AG04449 (cell line): ENCODE measurements around the gene GTPBP6.

Experiments
- CTCF ChIA-PET: fragments of 350-600 bp; formaldehyde crosslinking; extraction: SDS; loops from one replicate; lab custom pipeline; 2021; ENCODE audit warnings: antibody characterized with exemption; lab: Yijun Ruan, JAX
- POLR2A ChIA-PET: fragments of 400-600, 350-600 bp; formaldehyde crosslinking; extraction: SDS; loops from one replicate; lab custom pipeline; 2020; ENCODE audit warnings: antibody characterized with exemption, inconsistent platforms; lab: Yijun Ruan, JAX
- DNase-seq: peaks from one replicate; pipeline ENCODE4 v3.0.0-alpha.2; 2010; ENCODE audit warnings: low read depth, low spot score
- H3K4me3 ChIP-seq: 2 replicates; pipeline ENCODE4 v1.5.1; 2011; ENCODE audit warnings: low read depth, mild to moderate bottlenecking, control low read depth, low read length
- CTCF ChIP-seq: IDR thresholded peaks from one replicate; pipeline ENCODE4 v1.5.1; 2011; ENCODE audit warnings: mild to moderate bottlenecking, moderate library complexity, low read length, control low read depth, inconsistent platforms; ENCODE audit not compliant: insufficient read depth; ENCODE audit errors: missing control alignments

GTPBP6 gene

DNA sequence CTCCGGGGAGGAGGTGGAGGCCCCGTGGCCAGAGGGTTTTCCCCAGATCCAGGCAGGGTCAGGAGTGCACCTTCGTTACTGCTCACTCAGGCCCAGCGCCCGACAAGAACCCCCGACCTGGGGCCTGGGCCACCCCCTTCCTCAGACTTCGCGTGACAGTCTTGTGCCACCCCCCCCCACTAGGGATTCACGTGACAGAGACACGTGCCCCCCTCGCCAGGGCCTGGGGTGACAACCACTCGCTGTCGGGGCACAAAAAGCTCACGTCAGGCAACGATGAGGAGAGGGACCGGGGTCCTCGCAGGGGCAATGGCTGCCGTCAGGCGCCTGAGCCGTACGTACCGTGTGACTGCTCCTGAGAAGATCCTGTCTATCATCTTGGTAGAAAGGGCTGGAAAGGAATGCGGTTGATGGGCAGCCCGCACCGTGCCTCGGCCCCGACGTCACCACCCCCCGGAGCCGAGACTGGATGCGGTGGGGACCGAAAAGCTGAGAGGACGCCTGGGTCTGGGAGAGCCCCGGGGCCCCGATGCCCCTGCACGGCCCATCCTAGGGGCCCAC lies 23.0 kb upstream of the GTPBP6 start:
- H3K4me3 ChIP-seq, result no peak overlapping the region
- ChIA-PET CTCF (no interaction called here), POLR2A (no interaction called here)
- TF ChIP-seq CTCF, result no peak
- DNase-seq, result no peak

DNA sequence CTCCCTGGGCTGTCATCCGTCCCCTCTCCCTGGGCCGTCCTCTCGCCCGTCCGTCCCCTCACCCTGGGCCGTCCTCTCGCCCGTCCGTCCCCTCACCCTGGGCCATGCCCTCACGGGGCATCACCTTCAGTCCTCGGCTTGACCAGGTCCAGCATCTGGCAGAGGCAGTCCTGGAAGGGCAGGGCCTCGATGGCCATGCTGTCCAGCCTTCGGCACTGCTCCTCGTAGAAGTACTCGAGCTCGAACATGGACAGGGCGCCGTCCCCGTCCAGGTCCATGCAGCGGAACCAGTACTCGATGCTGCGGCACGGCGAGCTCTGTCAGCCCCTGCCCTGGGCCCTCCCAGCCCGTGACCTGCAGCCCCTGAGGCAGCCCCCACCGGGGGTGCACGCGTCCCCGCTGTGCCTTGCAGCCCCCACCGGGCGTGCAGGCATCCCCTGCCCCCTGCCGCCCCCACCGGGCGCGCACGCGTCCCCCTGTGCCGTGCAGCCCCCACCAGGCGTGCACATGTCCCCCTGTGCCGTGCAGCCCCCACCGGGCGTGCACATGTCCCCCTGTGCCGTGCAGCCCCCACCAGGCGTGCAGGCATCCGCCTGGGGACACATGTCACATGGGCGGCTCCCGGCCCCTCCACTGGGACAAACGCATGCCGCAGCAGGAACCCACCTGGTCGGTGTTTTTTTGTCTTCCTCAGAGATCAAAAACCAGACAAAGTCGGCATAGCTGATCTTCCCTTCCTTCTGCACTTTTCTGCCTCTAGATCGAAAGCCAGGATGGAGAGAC lies 22.2 kb upstream of the GTPBP6 start:
- no peak for DNase-seq
- no peak for TF ChIP-seq CTCF
- ChIA-PET CTCF (no interaction called here), POLR2A (no interaction called here)
- H3K4me3 ChIP-seq, result no peak overlapping the region

- TF ChIP-seq CTCF, result no peak
- ChIA-PET CTCF (no interaction called here), POLR2A (no interaction called here)
- DNase-seq, result no peak
- H3K4me3 ChIP-seq, result no peak overlapping the region
Measured at GRCh38 chrX:340121-340520, 21.5 kb upstream of the GTPBP6 start.

DNA sequence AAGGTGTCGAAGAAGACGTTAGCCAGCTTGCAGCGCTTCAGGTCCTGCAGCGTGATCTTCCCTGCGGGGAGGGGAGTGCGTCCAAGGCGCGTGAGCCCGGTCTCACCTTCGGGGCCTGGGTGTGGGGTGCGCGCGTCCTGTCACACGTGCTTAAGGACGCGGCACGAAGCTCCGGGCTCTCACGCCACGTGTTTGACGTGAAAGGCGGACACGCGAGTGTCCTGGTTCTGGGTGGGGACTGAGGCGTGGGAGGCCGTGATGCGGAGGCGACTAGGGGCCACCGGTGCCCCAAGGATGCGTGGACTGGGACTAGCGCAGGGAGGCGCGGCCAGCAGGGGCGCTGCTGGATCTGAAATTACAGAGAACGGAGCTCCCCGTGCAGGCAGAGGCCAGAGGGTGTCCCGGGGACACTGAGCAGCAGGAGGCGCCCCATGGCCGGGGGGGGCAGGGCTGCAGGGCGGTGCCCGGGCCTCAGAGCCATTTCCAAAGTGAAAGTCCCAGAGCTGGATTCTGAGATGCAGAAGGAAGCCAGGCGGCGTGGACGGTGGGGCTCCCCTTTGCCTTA lies 20.3 kb upstream of the GTPBP6 start:
- no peak for TF ChIP-seq CTCF
- H3K4me3 ChIP-seq, result no peak overlapping the region
- CTCF ChIA-PET, result no interaction called here
- DNase-seq, result no peak
- POLR2A ChIA-PET, result no interaction called here

- ChIA-PET CTCF (no interaction called here), POLR2A (no interaction called here)
- TF ChIP-seq CTCF, result no peak
- H3K4me3 ChIP-seq, result no peak overlapping the region
- DNase-seq, result no peak
Measured at GRCh38 chrX:338281-338835, 19.8 kb upstream of the GTPBP6 start.

DNA sequence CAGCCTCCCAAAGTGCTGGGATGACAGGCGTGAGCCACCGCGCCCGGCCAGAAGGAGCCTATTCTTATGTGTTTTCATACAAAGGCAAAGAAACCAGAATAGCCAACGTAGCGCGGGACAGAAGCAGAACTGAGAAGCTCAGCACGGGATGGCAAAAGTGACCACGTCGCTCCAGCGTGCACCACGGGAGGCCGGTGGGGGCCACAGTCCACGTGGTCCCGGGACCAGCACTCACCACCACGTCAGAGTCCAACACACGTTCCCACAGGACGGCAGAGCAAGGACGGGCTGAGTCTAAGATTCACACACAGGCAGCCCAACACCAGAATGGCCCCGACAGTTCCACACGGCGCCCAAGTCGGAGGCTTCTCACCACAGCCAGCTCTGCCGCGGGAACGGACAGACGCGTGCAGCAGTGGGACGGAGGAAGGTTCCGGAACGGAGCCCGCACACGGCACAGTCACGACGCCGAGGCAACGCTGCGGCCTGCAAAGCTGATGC lies 18.8 kb upstream of the GTPBP6 start:
- H3K4me3 ChIP-seq, result no peak overlapping the region
- ChIA-PET CTCF (no interaction called here), POLR2A (no interaction called here)
- no peak for DNase-seq
- no peak for TF ChIP-seq CTCF
